HUES64 (cell line): Measurements from ENCODE around the gene ELMOD3.
A peak's percentile ranks its signal among the peaks of the same experiment; 100 is the strongest.
"Not testable (repeated sequence)": the region's sequence is repeated elsewhere in the genome, so short reads cannot be mapped to it uniquely, and the experiment has no call there.

Experiments
- H3K27ac ChIP-seq: 2 replicates; pipeline ENCODE4 v1.7.0; 2013; ENCODE audit warnings: low read depth, low read length, inconsistent platforms
- H3K27me3 ChIP-seq: 2 replicates; pipeline ENCODE4 v1.6.1; 2013; ENCODE audit warnings: mild to moderate bottlenecking, low read length; ENCODE audit not compliant: insufficient read depth
- H3K36me3 ChIP-seq: 2 replicates; pipeline ENCODE4 v1.6.1; 2013; ENCODE audit warnings: mild to moderate bottlenecking, low read length; ENCODE audit not compliant: insufficient read depth
- H3K4me1 ChIP-seq: 2 replicates; pipeline ENCODE4 v1.6.1; 2013; ENCODE audit warnings: mild to moderate bottlenecking, low read length, moderate library complexity; ENCODE audit not compliant: insufficient read depth
- H3K4me3 ChIP-seq: 2 replicates; pipeline ENCODE4 v1.5.1; 2013; ENCODE audit warnings: mild to moderate bottlenecking, low read length, moderate library complexity
- H3K9ac ChIP-seq: 2 replicates; pipeline ENCODE4 v1.6.1; 2013; ENCODE audit warnings: mild to moderate bottlenecking, low read depth, low read length
- H3K9me3 ChIP-seq: 2 replicates; pipeline ENCODE4 v1.6.1; 2013; ENCODE audit warnings: low read depth, low read length; ENCODE audit not compliant: insufficient read depth
- WGBS: fragments of 150-250, 120-280 bp; methylation state at CpG from one replicate; pipeline ENCODE4 v1.1.7; 2013; ENCODE audit warnings: missing lambda C conversion rate; 5-methylcytosine and 5-hydroxymethylcytosine counted together

The ELMOD3 gene

GRCh38 chr2:85319796-85320195 lies 34.8 kb upstream of the ELMOD3 start:
- 92% methylated on average over 4 of the region's 4 CpGs for WGBS

GRCh38 chr2:85323351-85323987 lies 31.1 kb upstream of the ELMOD3 start:
- H3K9ac ChIP-seq: no peak overlapping the region
- no peak overlapping the region for H3K27ac ChIP-seq
- peaks cover 15% of the 10 kb centered on the region for H3K4me1 ChIP-seq
- 97% methylated on average over 8 of the region's 9 CpGs for WGBS
- peaks cover 73% of the 10 kb centered on the region for H3K36me3 ChIP-seq
- H3K27me3 ChIP-seq: no peaks in the 10 kb centered on the region
- H3K9me3 ChIP-seq: no peaks in the 10 kb centered on the region
- no peak overlapping the region for H3K4me3 ChIP-seq

More at GRCh38 chr2:85319796-85320195, 34.8 kb upstream of the ELMOD3 start:
- no peak overlapping the region for H3K4me3 ChIP-seq
- no peak overlapping the region for H3K9ac ChIP-seq
- H3K36me3 ChIP-seq: peaks cover 64% of the 10 kb centered on the region
- H3K9me3 ChIP-seq: no peaks in the 10 kb centered on the region
- no peaks in the 10 kb centered on the region for H3K27me3 ChIP-seq
- no peak overlapping the region for H3K27ac ChIP-seq
- H3K4me1 ChIP-seq: no peaks in the 10 kb centered on the region

GRCh38 chr2:85323988-85324367 lies 30.6 kb upstream of the ELMOD3 start:
- Histone ChIP-seq H3K4me1 (peaks cover 15% of the 10 kb centered on the region), H3K36me3 (peaks cover 68% of the 10 kb centered on the region)
- 96% methylated on average over 11 of the region's 11 CpGs for WGBS
- not testable (repeated sequence) for H3K9me3 ChIP-seq, H3K27me3 ChIP-seq, H3K27ac ChIP-seq, H3K4me3 ChIP-seq, H3K9ac ChIP-seq

GRCh38 chr2:85324639-85325465 lies 29.7 kb upstream of the ELMOD3 start:
- H3K36me3 ChIP-seq: peaks cover 65% of the 10 kb centered on the region
- H3K9ac ChIP-seq: no peak overlapping the region; the same call in 1 of the 2 replicates
- WGBS: 82% methylated on average over 9 of the region's 10 CpGs
- H3K27me3 ChIP-seq: no peaks in the 10 kb centered on the region
- H3K4me3 ChIP-seq: no peak overlapping the region
- no peak overlapping the region for H3K27ac ChIP-seq
- peaks cover 15% of the 10 kb centered on the region for H3K4me1 ChIP-seq
- H3K9me3 ChIP-seq: no peaks in the 10 kb centered on the region

- Histone ChIP-seq H3K36me3 (peaks cover 62% of the 10 kb centered on the region), H3K4me1 (peaks cover 15% of the 10 kb centered on the region), H3K9ac (no peak overlapping the region), H3K9me3 (no peaks in the 10 kb centered on the region), H3K27me3 (no peaks in the 10 kb centered on the region), H3K27ac (no peak overlapping the region), H3K4me3 (peak overlapping the region; percentile 93; the same call in 1 of the 2 replicates)
- 89% methylated on average over 8 of the region's 9 CpGs for WGBS
These were observed 29.1 kb upstream of the ELMOD3 start for GRCh38 chr2:85325466-85325811.

GRCh38 chr2:85326406-85327159 lies 28.0 kb upstream of the ELMOD3 start:
- H3K9ac ChIP-seq: peak overlapping the region; percentile 99
- H3K4me3 ChIP-seq: peak overlapping the region; percentile 93
- H3K36me3 ChIP-seq: peaks cover 51% of the 10 kb centered on the region
- no peaks in the 10 kb centered on the region for H3K9me3 ChIP-seq
- WGBS: 25% methylated on average over 32 of the region's 32 CpGs
- H3K27me3 ChIP-seq: no peaks in the 10 kb centered on the region
- H3K4me1 ChIP-seq: peaks cover 22% of the 10 kb centered on the region
- no peak overlapping the region for H3K27ac ChIP-seq

GRCh38 chr2:85327160-85327821 lies 27.3 kb upstream of the ELMOD3 start:
- peak overlapping the region; percentile 93 for H3K4me3 ChIP-seq
- H3K27me3 ChIP-seq: no peaks in the 10 kb centered on the region
- H3K9me3 ChIP-seq: no peaks in the 10 kb centered on the region
- WGBS: 5% methylated on average over 41 of the region's 41 CpGs
- H3K4me1 ChIP-seq: peaks cover 22% of the 10 kb centered on the region
- H3K36me3 ChIP-seq: peaks cover 44% of the 10 kb centered on the region
- H3K27ac ChIP-seq: no peak overlapping the region
- H3K9ac ChIP-seq: peak overlapping the region; percentile 99

- peak within 1 kb of the TSS; percentile 99 for H3K9ac ChIP-seq
- peaks cover 22% of the 10 kb centered on the region for H3K4me1 ChIP-seq
- peaks cover 36% of the 10 kb centered on the region for H3K36me3 ChIP-seq
- no peaks in the 10 kb centered on the region for H3K9me3 ChIP-seq
- WGBS: under 1% methylated on average over 57 of the region's 57 CpGs
- H3K27me3 ChIP-seq: no peaks in the 10 kb centered on the region
- H3K27ac ChIP-seq: peak within 1 kb of the TSS; percentile 96
- peak within 1 kb of the TSS; percentile 93 for H3K4me3 ChIP-seq
These were observed 26.5 kb upstream of the ELMOD3 start, which contains the start of gene TGOLN2 for GRCh38 chr2:85327822-85328617. TSS of gene TGOLN2 (minus strand) at chr2:85327989. CDS start at chr2:85327962, 27 bp downstream.

GRCh38 chr2:85329181-85329651 lies 25.4 kb upstream of the ELMOD3 start:
- Histone ChIP-seq H3K4me3 (peak overlapping the region; percentile 93; the same call in 1 of the 2 replicates), H3K4me1 (peaks cover 22% of the 10 kb centered on the region), H3K9ac (no peak overlapping the region), H3K9me3 (no peaks in the 10 kb centered on the region), H3K36me3 (peaks cover 25% of the 10 kb centered on the region), H3K27me3 (no peaks in the 10 kb centered on the region), H3K27ac (no peak overlapping the region)

GRCh38 chr2:85329701-85330100 lies 24.9 kb upstream of the ELMOD3 start:
- not testable (repeated sequence) for H3K9me3 ChIP-seq, H3K27ac ChIP-seq, H3K9ac ChIP-seq, H3K4me3 ChIP-seq, H3K27me3 ChIP-seq
- Histone ChIP-seq H3K4me1 (peaks cover 22% of the 10 kb centered on the region), H3K36me3 (peaks cover 20% of the 10 kb centered on the region)
- WGBS: 95% methylated on average over 3 of the region's 3 CpGs
